Stimulated activated CD8-positive, alpha-beta memory T cell treated with anti-CD3 and anti-CD28 coated beads, Interleukin-15, amount 100 ng/mL, for 48 hours (primary cell): ENCODE results near the gene NFIA.
"Not testable (repeated sequence)": the region's sequence is repeated elsewhere in the genome, so short reads cannot be mapped to it uniquely, and the experiment has no call there.

ENCODE experiments used
- DNase-seq, 2 donors: peaks; one replicate each; pipeline ENCODE4 v3.0.0-alpha.2; 2020; ENCODE audit warnings: low read depth in 2 of 2

NFIA gene

GRCh38 chr1:61058483-61059245 is 23.7 kb upstream of the NFIA start:
- no peak for DNase-seq

- DNase-seq: not testable (repeated sequence)
These were observed 20.8 kb upstream of the NFIA start for GRCh38 chr1:61061601-61062000.

- no peak for DNase-seq
These were observed 17.7 kb upstream of the NFIA start for GRCh38 chr1:61064673-61065072.

GRCh38 chr1:61067446-61068019 is 14.8 kb upstream of the NFIA start:
- DNase-seq: no peak

- no peak for DNase-seq
These were observed 12.3 kb upstream of the NFIA start for GRCh38 chr1:61070054-61070453.

- no peak for DNase-seq
These were observed 10.9 kb upstream of the NFIA start for GRCh38 chr1:61071205-61072130.

- no peak for DNase-seq
These were observed 8.5 kb upstream of the NFIA start for GRCh38 chr1:61073871-61074270.

- DNase-seq: not testable (repeated sequence)
These were observed 6.5 kb upstream of the NFIA start for GRCh38 chr1:61075833-61076232.

GRCh38 chr1:61076728-61077675 is 5.4 kb upstream of the NFIA start:
- DNase-seq: peak; percentile 66 to 74

GRCh38 chr1:61077676-61078541 is 4.5 kb upstream of the NFIA start:
- DNase-seq: peak; percentile 80

- DNase-seq: no peak
These were observed 3.6 kb upstream of the NFIA start for GRCh38 chr1:61078618-61079295.

- no peak for DNase-seq
These were observed 3.0 kb upstream of the NFIA start for GRCh38 chr1:61079296-61079897.

- no peak for DNase-seq
These were observed 2.4 kb upstream of the NFIA start for GRCh38 chr1:61079898-61080336.

GRCh38 chr1:61080413-61081143 is 1.8 kb upstream of the NFIA start:
- no peak for DNase-seq

- DNase-seq: no peak
These were observed 1.1 kb upstream of the NFIA start for GRCh38 chr1:61081144-61081685.

- DNase-seq: peak; percentile 30 to 47
These were observed 563 bp upstream of the NFIA start for GRCh38 chr1:61081686-61082310.

GRCh38 chr1:61083013-61083806 is 849 bp downstream of the NFIA start:
- no peak for DNase-seq
